A549 (cell line): ENCODE data around the gene ZFHX2. TPM values are rescaled to one million over a fixed set of nuclear protein-coding genes. Genes with fewer than 3 reads are reported as not detected.

Experiments used
- ATAC-seq, 2 experiments: fragments of 200-7000 bp in 1 of 2; fragments of >200 bp in 1 of 2; cut with Nextera tagmentation in 1 of 2; cut with Tn5 transposase in 1 of 2; 3 replicates each; pipeline versions ENCODE4 v1.8.0 to v1.9.1; 2018 to 2020; ENCODE audit warnings: mild to moderate bottlenecking in 1 of 2, moderate library complexity in 1 of 2
- CTCF ChIA-PET: fragments of 300-600 bp; sonication (Branson Sonifier 250); formaldehyde crosslinking; extraction: SDS; loops from one replicate; lab custom pipeline; 2021; ENCODE audit warnings: antibody characterized with exemption, inconsistent platforms; lab: Yijun Ruan, JAX
- POLR2A ChIA-PET: fragments of 350-600 bp; formaldehyde crosslinking; extraction: SDS; loops from one replicate; lab custom pipeline; 2021; ENCODE audit warnings: antibody characterized with exemption, inconsistent platforms; lab: Yijun Ruan, JAX
- DNase-seq, 2 experiments: peaks; one replicate each; pipeline versions ENCODE4 v3.0.0 to v3.0.0-alpha.2; 2011 to 2016; ENCODE audit warnings: low read depth in 1 of 2, low spot score in 1 of 2
- FAIRE-seq: peaks from 2 replicates; lab custom pipeline; 2011; peaks lifted over from hg19 to GRCh38; lab: Jason Lieb, UNC
- H3K27ac ChIP-seq, 2 experiments: fragments of >200 bp; sonication (Bioruptor Twin); formaldehyde crosslinking; 3 replicates each; pipeline ENCODE4 v1.5.1; 2016 to 2017
- H3K4me1 ChIP-seq: fragments of >200 bp; sonication (Bioruptor Twin); formaldehyde crosslinking; 3 replicates; pipeline ENCODE4 v1.6.1; 2016
- H3K4me2 ChIP-seq: fragments of >200 bp; sonication (Bioruptor Twin); formaldehyde crosslinking; 3 replicates; pipeline ENCODE4 v1.6.1; 2016
- H3K4me3 ChIP-seq: fragments of >200 bp; sonication (Bioruptor Twin); formaldehyde crosslinking; 3 replicates; pipeline ENCODE4 v1.5.1; 2016
- H3K9me3 ChIP-seq: fragments of >200 bp; sonication (Bioruptor Twin); formaldehyde crosslinking; 3 replicates; pipeline ENCODE4 v1.6.1; 2016
- BHLHE40 ChIP-seq: IDR thresholded peaks from 2 replicates; pipeline ENCODE4 v1.6.1; 2012; ENCODE audit warnings: low read depth, low read length, inconsistent platforms
- ESRRA ChIP-seq: fragments of 150-350 bp; IDR thresholded peaks from 2 replicates; pipeline ENCODE4 v1.6.1; 2014; ENCODE audit warnings: mild to moderate bottlenecking, low read length, borderline replicate concordance
- FOXS1 ChIP-seq: fragments of 250-450 bp; sonication (Bioruptor Pico); IDR thresholded peaks from 2 replicates; pipeline ENCODE4 v1.5.0; 2020; ENCODE audit warnings: mild to moderate bottlenecking, moderate library complexity
- HDAC2 ChIP-seq: fragments of 200-600 bp; sonication (generic); IDR thresholded peaks from 2 replicates; pipeline ENCODE4 v1.6.1; 2016
- HOXA7 ChIP-seq: fragments of 250-450 bp; sonication (Bioruptor Pico); IDR thresholded peaks from 2 replicates; pipeline ENCODE4 v1.5.0; 2020; ENCODE audit warnings: mild to moderate bottlenecking, moderate library complexity
- HOXB13 ChIP-seq: fragments of 250-450 bp; sonication (Bioruptor Pico); IDR thresholded peaks from 2 replicates; pipeline ENCODE4 v1.5.0; 2020; ENCODE audit warnings: low read depth, mild to moderate bottlenecking, moderate library complexity
- HOXB5 ChIP-seq: fragments of 250-450 bp; sonication (Bioruptor Pico); IDR thresholded peaks from 2 replicates; pipeline ENCODE4 v1.5.0; 2020; ENCODE audit warnings: mild to moderate bottlenecking, moderate library complexity
- JUN ChIP-seq, 2 experiments: fragments of >200 bp; sonication (Bioruptor Twin); formaldehyde crosslinking; IDR thresholded peaks; 2 replicates in 1 of 2; 3 replicates in 1 of 2; pipeline ENCODE4 v1.6.1; 2016 to 2017
- MAZ ChIP-seq: fragments of 150-350 bp; IDR thresholded peaks from 2 replicates; pipeline ENCODE4 v1.6.1; 2014; ENCODE audit warnings: antibody characterized with exemption, low read depth, low read length, borderline replicate concordance
- MYC ChIP-seq: IDR thresholded peaks from 2 replicates; pipeline ENCODE4 v1.6.1; 2012; ENCODE audit warnings: mild to moderate bottlenecking, inconsistent platforms, low read length, improper control_type of control experiment, borderline replicate concordance
- NPAS2 ChIP-seq: fragments of 250-450 bp; sonication (Bioruptor Pico); IDR thresholded peaks from 2 replicates; pipeline ENCODE4 v1.8.0; 2022; ENCODE audit warnings: mild to moderate bottlenecking, moderate library complexity, borderline replicate concordance
- RAD21 ChIP-seq, 2 experiments: fragments of >200 bp in 1 of 2; sonication (Bioruptor Twin) in 1 of 2; formaldehyde crosslinking in 1 of 2; IDR thresholded peaks in 1 of 2; conservative IDR thresholded peaks in 1 of 2; 2 replicates in 1 of 2; 3 replicates in 1 of 2; pipeline ENCODE4 v1.6.1; 2012 to 2018; ENCODE audit warnings: inconsistent platforms in 1 of 2
- RARB ChIP-seq: fragments of 250-450 bp; sonication (Bioruptor Pico); IDR thresholded peaks from 2 replicates; pipeline ENCODE4 v1.8.0; 2021; ENCODE audit warnings: mild to moderate bottlenecking, moderate library complexity
- RNF2 ChIP-seq: fragments of 200-600 bp; sonication (generic); IDR thresholded peaks from 2 replicates; pipeline ENCODE4 v1.6.1; 2016; ENCODE audit warnings: low read depth, mild to moderate bottlenecking, antibody characterized with exemption, moderate library complexity, borderline replicate concordance
- SMC3 ChIP-seq: fragments of >200 bp; sonication (Bioruptor Twin); formaldehyde crosslinking; IDR thresholded peaks from 3 replicates; pipeline ENCODE4 v1.6.1; 2018; ENCODE audit warnings: inconsistent platforms
- SREBF2 ChIP-seq: fragments of 450-650 bp; IDR thresholded peaks from 2 replicates; pipeline ENCODE4 v1.6.1; 2014; ENCODE audit warnings: mild to moderate bottlenecking, moderate library complexity
- ZFP36 ChIP-seq: fragments of 450-650 bp; IDR thresholded peaks from 2 replicates; pipeline ENCODE4 v1.6.1; 2014; ENCODE audit warnings: borderline replicate concordance; ENCODE audit not compliant: partially characterized antibody
- WGBS: methylation state at CpG from one replicate; pipeline ENCODE4 v1.1.6; 2017; ENCODE audit errors: missing lambda C conversion rate; 5-methylcytosine and 5-hydroxymethylcytosine counted together
- polyA plus RNA-seq, 4 experiments: library from polyadenylated mRNA; depleted of rRNA in 3 of 4; stranded (reverse); fragments of >200 nt; fragmentation: RNase III in 1 of 4; extraction: RNeasy Plus Mini Kit Qiagen cat#74134 plus additional on column Dnase treatment in 1 of 4; gene quantifications; 2 replicates in 3 of 4; 3 replicates in 1 of 4; pipeline ENCODE4 v1.2.3, GENCODE V29; 2011 to 2017
- TF ChIP-seq, protein P1 (sequence below): IDR thresholded peaks from 2 replicates; pipeline ENCODE4 v1.6.1; 2012
- TF ChIP-seq, protein P2 (sequence below): IDR thresholded peaks from 2 replicates; pipeline ENCODE4 v1.6.1; 2012; ENCODE audit warnings: low read depth, borderline replicate concordance
- TF ChIP-seq, protein P3 (sequence below): fragments of 250-450 bp; sonication (Bioruptor Pico); IDR thresholded peaks from 2 replicates; pipeline ENCODE4 v1.5.0; 2020; ENCODE audit warnings: low read depth, mild to moderate bottlenecking, moderate library complexity
- TF ChIP-seq, protein P4 (sequence below): fragments of 150-350 bp; IDR thresholded peaks from 2 replicates; pipeline ENCODE4 v1.6.1; 2014; ENCODE audit warnings: low read depth, mild to moderate bottlenecking, low read length

ZFHX2 gene
- polyA plus RNA-seq, 2 of the 4 experiments (the other 2 are of a cell fraction) = 0.34 to 1.1 TPM

- no peak overlapping the region for H3K27ac ChIP-seq
- H3K9me3 ChIP-seq = no peaks in the 10 kb centered on the region
- no peak overlapping the region for H3K4me3 ChIP-seq
- H3K4me1 ChIP-seq = no peaks in the 10 kb centered on the region
- CTCF ChIA-PET = interaction anchor here (0.9 to 5.1 kb wide), 2 partner anchors 9 to 65 kb away, joined by 3 to 39 read pairs; no protein-coding TSS in a partner anchor
- FAIRE-seq (no peak), DNase-seq (no peak)
- POLR2A ChIA-PET = no interaction called here
- H3K4me2 ChIP-seq = no peak overlapping the region
- WGBS = 83% methylated on average over 2 of the region's 2 CpGs
- TF ChIP-seq, protein P1, sequence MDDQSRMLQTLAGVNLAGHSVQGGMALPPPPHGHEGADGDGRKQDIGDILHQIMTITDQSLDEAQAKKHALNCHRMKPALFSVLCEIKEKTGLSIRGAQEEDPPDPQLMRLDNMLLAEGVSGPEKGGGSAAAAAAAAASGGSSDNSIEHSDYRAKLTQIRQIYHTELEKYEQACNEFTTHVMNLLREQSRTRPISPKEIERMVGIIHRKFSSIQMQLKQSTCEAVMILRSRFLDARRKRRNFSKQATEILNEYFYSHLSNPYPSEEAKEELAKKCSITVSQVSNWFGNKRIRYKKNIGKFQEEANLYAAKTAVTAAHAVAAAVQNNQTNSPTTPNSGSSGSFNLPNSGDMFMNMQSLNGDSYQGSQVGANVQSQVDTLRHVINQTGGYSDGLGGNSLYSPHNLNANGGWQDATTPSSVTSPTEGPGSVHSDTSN = no peak
- TF ChIP-seq SREBF2 (no peak), NPAS2 (CRISPR knock-in tag) (no peak), MYC (no peak), MAZ (no peak), SMC3 (no peak), RAD21 (conservative IDR thresholded peaks at IDR 0.05 in 1 of 2, IDR thresholded peaks at IDR 0.05 in 1 of 2) (no peak), HOXB5 (CRISPR knock-in tag) (no peak), FOXS1 (CRISPR knock-in tag) (no peak), BHLHE40 (no peak), HDAC2 (no peak), HOXA7 (CRISPR knock-in tag) (no peak), RNF2 (no peak), ZFP36 (no peak), JUN (IDR thresholded peaks at IDR 0.05) (no peak), ESRRA (no peak)
- TF ChIP-seq, protein P2, sequence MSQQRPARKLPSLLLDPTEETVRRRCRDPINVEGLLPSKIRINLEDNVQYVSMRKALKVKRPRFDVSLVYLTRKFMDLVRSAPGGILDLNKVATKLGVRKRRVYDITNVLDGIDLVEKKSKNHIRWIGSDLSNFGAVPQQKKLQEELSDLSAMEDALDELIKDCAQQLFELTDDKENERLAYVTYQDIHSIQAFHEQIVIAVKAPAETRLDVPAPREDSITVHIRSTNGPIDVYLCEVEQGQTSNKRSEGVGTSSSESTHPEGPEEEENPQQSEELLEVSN = no peak
- TF ChIP-seq, protein P3, sequence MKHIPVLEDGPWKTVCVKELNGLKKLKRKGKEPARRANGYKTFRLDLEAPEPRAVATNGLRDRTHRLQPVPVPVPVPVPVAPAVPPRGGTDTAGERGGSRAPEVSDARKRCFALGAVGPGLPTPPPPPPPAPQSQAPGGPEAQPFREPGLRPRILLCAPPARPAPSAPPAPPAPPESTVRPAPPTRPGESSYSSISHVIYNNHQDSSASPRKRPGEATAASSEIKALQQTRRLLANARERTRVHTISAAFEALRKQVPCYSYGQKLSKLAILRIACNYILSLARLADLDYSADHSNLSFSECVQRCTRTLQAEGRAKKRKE = no peak
- TF ChIP-seq, all 56 proteins: peak for 0
- no peak for ATAC-seq
Measured at GRCh38 chr14:23494223-23494622, 57.3 kb downstream of the ZFHX2 start.

- no peak for FAIRE-seq
- Histone ChIP-seq H3K4me1 (no peaks in the 10 kb centered on the region), H3K4me3 (no peak overlapping the region), H3K4me2 (no peak overlapping the region), H3K9me3 (no peaks in the 10 kb centered on the region), H3K27ac (no peak overlapping the region)
- CTCF ChIA-PET = interaction anchor here (0.8 to 5.1 kb wide), 3 partner anchors 8 to 38 kb away, joined by 3 to 39 read pairs (median 3); no protein-coding TSS in a partner anchor
- ATAC-seq = no peak
- TF ChIP-seq HOXB13 (CRISPR knock-in tag) (no peak), JUN (IDR thresholded peaks at IDR 0.05) (no peak), ZFP36 (no peak), RARB (CRISPR knock-in tag) (no peak)
- TF ChIP-seq, protein P4, sequence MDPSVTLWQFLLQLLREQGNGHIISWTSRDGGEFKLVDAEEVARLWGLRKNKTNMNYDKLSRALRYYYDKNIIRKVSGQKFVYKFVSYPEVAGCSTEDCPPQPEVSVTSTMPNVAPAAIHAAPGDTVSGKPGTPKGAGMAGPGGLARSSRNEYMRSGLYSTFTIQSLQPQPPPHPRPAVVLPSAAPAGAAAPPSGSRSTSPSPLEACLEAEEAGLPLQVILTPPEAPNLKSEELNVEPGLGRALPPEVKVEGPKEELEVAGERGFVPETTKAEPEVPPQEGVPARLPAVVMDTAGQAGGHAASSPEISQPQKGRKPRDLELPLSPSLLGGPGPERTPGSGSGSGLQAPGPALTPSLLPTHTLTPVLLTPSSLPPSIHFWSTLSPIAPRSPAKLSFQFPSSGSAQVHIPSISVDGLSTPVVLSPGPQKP = no peak
- POLR2A ChIA-PET = no interaction called here
- DNase-seq = no peak
Measured at GRCh38 chr14:23492618-23493272, 58.8 kb downstream of the ZFHX2 start.
